Measurements from ENCODE around the gene ITSN2. TPM values are rescaled to one million over a fixed set of nuclear protein-coding genes. Genes with fewer than 3 reads are reported as not detected.
"Not testable (repeated sequence)": the region's sequence is repeated elsewhere in the genome, so short reads cannot be mapped to it uniquely, and the experiment has no call there.

ITSN2 gene
- total RNA-seq, 2 experiments from 2014 or later, result 60.4 to 61.0 TPM

- ChIA-PET POLR2A (no interaction called here), CTCF (no interaction called here)
- Mint-ChIP-seq H3K27me3 (no peaks in the 10 kb centered on the region), H3K4me3 (no peak overlapping the region), H3K36me3 (peaks cover 49% of the 10 kb centered on the region), H3K4me1 (ENCODE audit: low read depth) (no peaks in the 10 kb centered on the region), H3K9me3 (no peaks in the 10 kb centered on the region), H3K27ac (no peak overlapping the region)
- intact Hi-C loops (cut with micrococcal nuclease), result no loop called here
- DNase-seq, result no peak
Measured at GRCh38 chr2:24204505-24204904, 155.8 kb downstream of the ITSN2 start.

- POLR2A ChIA-PET, result no interaction called here
- intact Hi-C loops (cut with micrococcal nuclease), result no loop called here
- H3K36me3 Mint-ChIP-seq, result peaks cover 52% of the 10 kb centered on the region
- no peak overlapping the region for H3K4me3 Mint-ChIP-seq
- no peaks in the 10 kb centered on the region for H3K9me3 Mint-ChIP-seq
- CTCF ChIA-PET, result no interaction called here
- no peaks in the 10 kb centered on the region for H3K4me1 Mint-ChIP-seq (ENCODE audit: low read depth)
- DNase-seq, result no peak
- H3K27me3 Mint-ChIP-seq, result no peaks in the 10 kb centered on the region
- H3K27ac Mint-ChIP-seq, result no peak overlapping the region
Measured at GRCh38 chr2:24203787-24204150, 156.6 kb downstream of the ITSN2 start.

- CTCF ChIA-PET, result no interaction called here
- POLR2A ChIA-PET, result no interaction called here
- Mint-ChIP-seq H3K27ac (no peak overlapping the region), H3K27me3 (no peaks in the 10 kb centered on the region), H3K9me3 (no peaks in the 10 kb centered on the region), H3K4me1 (ENCODE audit: low read depth) (no peaks in the 10 kb centered on the region), H3K4me3 (no peak overlapping the region), H3K36me3 (peaks cover 51% of the 10 kb centered on the region)
- intact Hi-C loops (cut with micrococcal nuclease), result no loop called here
- no peak for DNase-seq
Measured at GRCh38 chr2:24203029-24203786, 157.1 kb downstream of the ITSN2 start.

GRCh38 chr2:24200799-24201198 is 159.5 kb downstream of the ITSN2 start:
- H3K4me3 Mint-ChIP-seq, result no peak overlapping the region
- H3K9me3 Mint-ChIP-seq, result peaks cover 10% of the 10 kb centered on the region
- H3K36me3 Mint-ChIP-seq, result peaks cover 42% of the 10 kb centered on the region
- ChIA-PET CTCF (interaction anchor here (1.3 kb wide), 1 partner anchor 33 kb away, joined by 4 read pairs; no protein-coding TSS in a partner anchor), POLR2A (no interaction called here)
- no peaks in the 10 kb centered on the region for H3K4me1 Mint-ChIP-seq (ENCODE audit: low read depth)
- H3K27ac Mint-ChIP-seq, result no peak overlapping the region
- H3K27me3 Mint-ChIP-seq, result no peaks in the 10 kb centered on the region
- DNase-seq, result no peak
- intact Hi-C loops (cut with micrococcal nuclease), result no loop called here

GRCh38 chr2:24199968-24200590 is 160.3 kb downstream of the ITSN2 start:
- POLR2A ChIA-PET, result no interaction called here
- CTCF ChIA-PET, result no interaction called here
- no peak overlapping the region for H3K27ac Mint-ChIP-seq
- no peaks in the 10 kb centered on the region for H3K27me3 Mint-ChIP-seq
- H3K9me3 Mint-ChIP-seq, result peaks cover 15% of the 10 kb centered on the region
- no peak overlapping the region for H3K4me3 Mint-ChIP-seq
- DNase-seq, result no peak
- peaks cover 39% of the 10 kb centered on the region for H3K36me3 Mint-ChIP-seq
- intact Hi-C loops (cut with micrococcal nuclease), result no loop called here
- H3K4me1 Mint-ChIP-seq (ENCODE audit: low read depth), result no peaks in the 10 kb centered on the region

GRCh38 chr2:24197213-24197612 is 163.1 kb downstream of the ITSN2 start:
- POLR2A ChIA-PET; CTCF ChIA-PET; H3K27me3 Mint-ChIP-seq; H3K27ac Mint-ChIP-seq; intact Hi-C loops (cut with micrococcal nuclease); H3K4me3 Mint-ChIP-seq; H3K4me1 Mint-ChIP-seq (ENCODE audit: low read depth); DNase-seq: not testable (repeated sequence)
- Mint-ChIP-seq H3K36me3 (peaks cover 20% of the 10 kb centered on the region), H3K9me3 (peaks cover 22% of the 10 kb centered on the region)

GRCh38 chr2:24191848-24192247 is 168.5 kb downstream of the ITSN2 start:
- Mint-ChIP-seq H3K4me3 (no peak overlapping the region), H3K4me1 (ENCODE audit: low read depth) (no peaks in the 10 kb centered on the region), H3K27me3 (no peaks in the 10 kb centered on the region), H3K27ac (no peak overlapping the region), H3K36me3 (no peaks in the 10 kb centered on the region), H3K9me3 (peaks cover 18% of the 10 kb centered on the region)
- CTCF ChIA-PET, result no interaction called here
- intact Hi-C loops (cut with micrococcal nuclease), result no loop called here
- POLR2A ChIA-PET, result no interaction called here
- DNase-seq, result no peak

- Mint-ChIP-seq H3K27ac (no peak overlapping the region), H3K9me3 (peaks cover 12% of the 10 kb centered on the region), H3K4me1 (ENCODE audit: low read depth) (no peaks in the 10 kb centered on the region), H3K36me3 (no peaks in the 10 kb centered on the region), H3K4me3 (no peak overlapping the region), H3K27me3 (no peaks in the 10 kb centered on the region)
- intact Hi-C loops (cut with micrococcal nuclease), result no loop called here
- CTCF ChIA-PET, result no interaction called here
- POLR2A ChIA-PET, result no interaction called here
- DNase-seq, result no peak
Measured at GRCh38 chr2:24191156-24191555, 169.2 kb downstream of the ITSN2 start.

- intact Hi-C loops (cut with micrococcal nuclease), result no loop called here
- Mint-ChIP-seq H3K27ac (no peak overlapping the region), H3K27me3 (no peaks in the 10 kb centered on the region), H3K36me3 (no peaks in the 10 kb centered on the region), H3K4me3 (no peak overlapping the region), H3K9me3 (peaks cover 11% of the 10 kb centered on the region), H3K4me1 (ENCODE audit: low read depth) (no peaks in the 10 kb centered on the region)
- ChIA-PET CTCF (no interaction called here), POLR2A (no interaction called here)
- DNase-seq, result no peak
Measured at GRCh38 chr2:24190503-24190902, 169.8 kb downstream of the ITSN2 start.

- DNase-seq, result no peak
- no peak overlapping the region for H3K4me3 Mint-ChIP-seq
- H3K27ac Mint-ChIP-seq, result no peak overlapping the region
- peaks cover 5% of the 10 kb centered on the region for H3K9me3 Mint-ChIP-seq
- no peaks in the 10 kb centered on the region for H3K27me3 Mint-ChIP-seq
- POLR2A ChIA-PET, result no interaction called here
- CTCF ChIA-PET, result no interaction called here
- no peaks in the 10 kb centered on the region for H3K36me3 Mint-ChIP-seq
- no peaks in the 10 kb centered on the region for H3K4me1 Mint-ChIP-seq (ENCODE audit: low read depth)
- intact Hi-C loops (cut with micrococcal nuclease), result no loop called here
Measured at GRCh38 chr2:24189551-24189950, 170.8 kb downstream of the ITSN2 start.

- ChIA-PET POLR2A (no interaction called here), CTCF (no interaction called here)
- Mint-ChIP-seq H3K27me3 (no peaks in the 10 kb centered on the region), H3K4me1 (ENCODE audit: low read depth) (no peaks in the 10 kb centered on the region), H3K36me3 (no peaks in the 10 kb centered on the region), H3K9me3 (no peaks in the 10 kb centered on the region), H3K4me3 (no peak overlapping the region), H3K27ac (no peak overlapping the region)
- intact Hi-C loops (cut with micrococcal nuclease), result no loop called here
- no peak for DNase-seq
Measured at GRCh38 chr2:24183366-24184069, 176.8 kb downstream of the ITSN2 start.

- ChIA-PET POLR2A (no interaction called here), CTCF (no interaction called here)
- no peaks in the 10 kb centered on the region for H3K4me1 Mint-ChIP-seq (ENCODE audit: low read depth)
- DNase-seq, result no peak
- no peak overlapping the region for H3K27ac Mint-ChIP-seq
- no peaks in the 10 kb centered on the region for H3K36me3 Mint-ChIP-seq
- H3K9me3 Mint-ChIP-seq, result no peaks in the 10 kb centered on the region
- H3K27me3 Mint-ChIP-seq, result no peaks in the 10 kb centered on the region
- intact Hi-C loops (cut with micrococcal nuclease), result no loop called here
- H3K4me3 Mint-ChIP-seq, result no peak overlapping the region
Measured at GRCh38 chr2:24182507-24182906, 177.8 kb downstream of the ITSN2 start.

- intact Hi-C loops (cut with micrococcal nuclease), result no loop called here
- Mint-ChIP-seq H3K4me3 (no peak overlapping the region), H3K4me1 (ENCODE audit: low read depth) (no peaks in the 10 kb centered on the region), H3K27me3 (no peaks in the 10 kb centered on the region), H3K36me3 (no peaks in the 10 kb centered on the region), H3K9me3 (no peaks in the 10 kb centered on the region), H3K27ac (no peak overlapping the region)
- CTCF ChIA-PET, result interaction anchor here (1.2 to 1.6 kb wide), 2 partner anchors 98 to 357 kb away, joined by 3 read pairs; partner anchors contain the start of gene TP53I3
- POLR2A ChIA-PET, result no interaction called here
- DNase-seq, result no peak
Measured at GRCh38 chr2:24181849-24182248, 178.5 kb downstream of the ITSN2 start.
